Spleen (tissue), 11 donors: ENCODE results near the gene RSBN1. TPM values are rescaled to one million over a fixed set of nuclear protein-coding genes. Genes with fewer than 3 reads are reported as not detected.
A peak's percentile ranks its signal among the peaks of the same experiment; 100 is the strongest.

Experiments used
- DNase-seq: peaks from one replicate; pipeline ENCODE4 v3.0.0-alpha.2; 2020
- H3K27ac ChIP-seq, 8 donors: fragments of 200-600 bp; sonication (generic) in 7 of 8; 1 replicate in 4 of 8; 2 replicates in 4 of 8; pipeline versions ENCODE4 v1.5.0 to v1.8.0; 2016 to 2021; ENCODE audit warnings: inconsistent platforms in 4 of 8, mild to moderate bottlenecking in 4 of 8, moderate library complexity in 1 of 8
- H3K27me3 ChIP-seq, 7 donors: fragments of 200-600 bp; sonication (generic) in 6 of 7; replicated peaks in 1 of 7; 1 replicate in 4 of 7; 2 replicates in 3 of 7; pipeline versions ENCODE4 v1.5.0 to v1.8.0; 2016 to 2021; ENCODE audit warnings: inconsistent platforms in 3 of 7, mild to moderate bottlenecking in 1 of 7
- H3K36me3 ChIP-seq, 6 donors: fragments of 200-600 bp; sonication (generic) in 5 of 6; 1 replicate in 4 of 6; 2 replicates in 2 of 6; pipeline versions ENCODE4 v1.5.0 to v1.8.0; 2016 to 2021; ENCODE audit warnings: inconsistent platforms in 2 of 6
- H3K4me1 ChIP-seq, 6 donors: fragments of 200-600 bp; sonication (generic) in 5 of 6; 1 replicate in 3 of 6; 2 replicates in 3 of 6; pipeline versions ENCODE4 v1.5.0 to v1.8.0; 2016 to 2021; ENCODE audit warnings: inconsistent platforms in 3 of 6
- H3K4me3 ChIP-seq, 8 donors: fragments of 200-600 bp; sonication (generic) in 7 of 8; 1 replicate in 4 of 8; 2 replicates in 4 of 8; pipeline versions ENCODE4 v1.5.0 to v1.8.0; 2016 to 2021; ENCODE audit warnings: inconsistent platforms in 4 of 8, mild to moderate bottlenecking in 4 of 8, moderate library complexity in 2 of 8
- H3K9me3 ChIP-seq, 8 donors: fragments of 200-600 bp; sonication (generic) in 7 of 8; 1 replicate in 4 of 8; 2 replicates in 4 of 8; pipeline versions ENCODE4 v1.5.0 to v1.8.0; 2016 to 2021; ENCODE audit warnings: inconsistent platforms in 4 of 8
- CTCF ChIP-seq, 11 experiments: fragments of 200-600 bp in 7 of 11; fragments of 450-650 bp in 4 of 11; sonication (generic) in 4 of 11; IDR thresholded peaks in 8 of 11; conservative IDR thresholded peaks in 3 of 11; 1 replicate in 7 of 11; 2 replicates in 4 of 11; pipeline versions ENCODE4 v1.4.0 to v1.8.0; 2016 to 2021; ENCODE audit warnings: antibody characterized with exemption in 11 of 11, inconsistent platforms in 4 of 11, mild to moderate bottlenecking in 1 of 11
- POLR2A ChIP-seq, 3 donors: fragments of 450-650 bp; IDR thresholded peaks; one replicate each; pipeline ENCODE4 v1.5.1; 2017; ENCODE audit warnings: antibody characterized with exemption in 3 of 3, mild to moderate bottlenecking in 1 of 3
- POLR2AphosphoS5 ChIP-seq, 3 donors: sonication (generic); formaldehyde crosslinking; IDR thresholded peaks; one replicate each; pipeline ENCODE4 v1.5.1; 2017; ENCODE audit warnings: antibody characterized with exemption in 3 of 3
- WGBS, 5 donors: extraction: QIAGEN DNeasy Blood & Tissue Kit in 3 of 5; methylation state at CpG; one replicate each; pipeline versions ENCODE4 v1.1.5 to v1.1.7; 2013 to 2018; 5-methylcytosine and 5-hydroxymethylcytosine counted together
- intact Hi-C: fragments of 100-400 bp; cut with DNase I; formaldehyde crosslinking; loops from one replicate; pipeline ENCODE4 v1.15.0; 2023; ENCODE audit warnings: low total_unique reads
- polyA plus RNA-seq, 3 donors: library from polyadenylated mRNA; stranded (reverse); fragments of 200-250 nt; gene quantifications; one replicate each; pipeline ENCODE4 v1.2.1, GENCODE V29; 2013
- total RNA-seq, 7 donors: library from RNA; depleted of rRNA in 3 of 7; stranded (reverse); fragments of >200 nt in 3 of 7; fragmentation: NEBNext Ultra II Directional in 4 of 7; extraction: Animal tissue kit (Norgen Biotek cat#: 25700) in 4 of 7; gene quantifications; one replicate each; pipeline versions ENCODE4 v1.1.0 to v1.2.1, GENCODE V29; 2016 to 2021
- donor health status: healthy with polysubstance abuse.
- donor health status: DM: no; HTN: no; CAD: no; lungs with moderate emphysema.
- donor health status: DM: no; HTN: no; CAD: no.
- donor health status: Bipolar disorder and iron deficiency.
- donor health status: healthy.
- donor health status: DM: no; HTN: no; CAD: no.
- donor health status: DM: yes; HTN: yes; CAD: no.

RSBN1 gene
- total and polyA plus RNA-seq, 10 donors, result 5.4 to 34.0 (median 25.7) TPM

- peak overlapping the region in 3 of 8 donors; percentile 23 to 59 (median 54) for H3K27ac ChIP-seq
- no peaks in the 10 kb centered on the region for H3K27me3 ChIP-seq
- intact Hi-C loops, result no loop called here
- no peaks in the 10 kb centered on the region for H3K9me3 ChIP-seq
- H3K4me1 ChIP-seq, result peaks cover 31 to 98% (median 82%) of the 10 kb centered on the region in 6 donors
- TF ChIP-seq POLR2AphosphoS5 (IDR thresholded peaks at IDR 0.05) (no peak), POLR2A (IDR thresholded peaks at IDR 0.05) (no peak), CTCF (IDR thresholded peaks at IDR 0.05 in 8 of 11, conservative IDR thresholded peaks at IDR 0.05 in 3 of 11) (no peak)
- 95 to 97% (median 96%) methylated on average over 6 of the region's 6 CpGs for WGBS, 5 donors
- DNase-seq, result no peak
- H3K4me3 ChIP-seq, result no peak overlapping the region
- H3K36me3 ChIP-seq, result peaks cover 0 to 6% (median 0%) of the 10 kb centered on the region in 6 donors
Measured at GRCh38 chr1:113805256-113805531, 7.1 kb downstream of the RSBN1 start.

GRCh38 chr1:113804421-113805255, 7.6 kb downstream of the RSBN1 start:
- intact Hi-C loops, result no loop called here
- Histone ChIP-seq H3K27me3 (no peaks in the 10 kb centered on the region), H3K4me3 (no peak overlapping the region), H3K27ac (peak overlapping the region in 3 of 8 donors; percentile 39 to 59 (median 54)), H3K36me3 (peaks cover 0 to 6% (median 0%) of the 10 kb centered on the region in 6 donors), H3K4me1 (peaks cover 27 to 98% (median 79%) of the 10 kb centered on the region in 6 donors), H3K9me3 (no peaks in the 10 kb centered on the region)
- TF ChIP-seq POLR2A (IDR thresholded peaks at IDR 0.05), result no peak
- no peak for TF ChIP-seq POLR2AphosphoS5 (IDR thresholded peaks at IDR 0.05)
- TF ChIP-seq CTCF (IDR thresholded peaks at IDR 0.05 in 8 of 11, conservative IDR thresholded peaks at IDR 0.05 in 3 of 11), result no peak
- no peak for DNase-seq
- WGBS, 5 donors, result 66 to 82% (median 69%) methylated on average over 8 of the region's 8 CpGs

- Histone ChIP-seq H3K27ac (no peak overlapping the region), H3K4me3 (no peak overlapping the region), H3K4me1 (peaks cover 16 to 97% (median 68%) of the 10 kb centered on the region in 6 donors), H3K36me3 (peaks cover 0 to 10% (median 3%) of the 10 kb centered on the region in 6 donors), H3K27me3 (no peaks in the 10 kb centered on the region), H3K9me3 (no peaks in the 10 kb centered on the region)
- 91 to 98% (median 96%) methylated on average over 3 of the region's 3 CpGs for WGBS, 5 donors
- TF ChIP-seq POLR2A (IDR thresholded peaks at IDR 0.05), result no peak
- TF ChIP-seq CTCF (IDR thresholded peaks at IDR 0.05 in 8 of 11, conservative IDR thresholded peaks at IDR 0.05 in 3 of 11), result no peak
- no peak for TF ChIP-seq POLR2AphosphoS5 (IDR thresholded peaks at IDR 0.05)
- intact Hi-C loops, result no loop called here
- DNase-seq, result no peak
Measured at GRCh38 chr1:113802367-113803007, 9.8 kb downstream of the RSBN1 start.

GRCh38 chr1:113800487-113800886, 11.8 kb downstream of the RSBN1 start:
- intact Hi-C loops, result no loop called here
- DNase-seq, result no peak
- Histone ChIP-seq H3K27me3 (no peaks in the 10 kb centered on the region), H3K4me3 (no peak overlapping the region), H3K27ac (no peak overlapping the region), H3K36me3 (peaks cover 0 to 25% (median 22%) of the 10 kb centered on the region in 6 donors), H3K9me3 (no peaks in the 10 kb centered on the region), H3K4me1 (peaks cover 15 to 79% (median 54%) of the 10 kb centered on the region in 6 donors)
- 67 to 84% (median 74%) methylated on average over 3 of the region's 3 CpGs for WGBS, 5 donors
- TF ChIP-seq POLR2A (IDR thresholded peaks at IDR 0.05), result no peak
- no peak for TF ChIP-seq POLR2AphosphoS5 (IDR thresholded peaks at IDR 0.05)
- no peak for TF ChIP-seq CTCF (IDR thresholded peaks at IDR 0.05 in 8 of 11, conservative IDR thresholded peaks at IDR 0.05 in 3 of 11)
